Measurements from ENCODE around the gene RAX.

RAX gene

DNA sequence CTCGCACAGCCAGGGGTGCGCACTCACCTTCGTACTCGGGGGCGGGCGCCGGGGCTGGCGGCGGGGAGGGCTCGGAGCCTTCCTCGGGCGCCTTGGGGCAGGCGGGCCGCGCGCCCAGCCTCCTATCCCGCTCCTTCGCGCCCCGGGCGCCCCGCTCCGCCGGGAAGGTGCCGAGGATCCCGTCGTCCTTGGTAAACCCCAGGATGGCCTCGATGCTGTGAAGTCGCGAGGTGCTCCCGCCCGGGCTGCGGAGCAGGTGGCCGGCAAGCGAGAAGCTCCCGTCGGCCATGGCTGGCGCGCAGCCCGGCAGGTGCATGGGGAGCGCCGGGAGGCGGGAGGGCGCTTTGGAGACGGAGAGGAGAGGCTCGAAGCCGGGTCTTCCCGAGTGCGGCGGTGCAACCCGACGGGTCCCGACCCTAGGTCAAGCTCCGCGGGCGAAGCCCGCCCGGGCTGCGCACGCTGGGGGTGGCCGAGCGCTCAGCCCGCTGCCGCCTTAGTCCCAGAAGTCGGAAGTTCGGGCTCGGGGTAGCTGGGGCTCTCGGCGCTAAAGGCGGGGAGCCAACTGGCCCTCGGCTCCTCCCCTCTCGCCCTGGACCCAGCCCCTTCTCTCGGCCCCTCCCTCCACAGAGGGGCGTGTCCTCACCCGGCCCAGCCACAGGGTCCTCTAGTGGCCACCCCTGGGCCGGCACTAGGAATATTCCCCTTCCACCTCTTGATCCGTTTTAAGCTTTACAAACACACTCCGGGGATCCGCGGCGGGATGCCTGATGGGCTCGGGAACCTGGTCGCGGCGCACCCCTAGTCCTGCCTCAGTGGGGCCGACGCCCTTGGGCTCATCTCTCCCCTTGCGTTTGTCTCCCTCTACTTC is at the start of gene RAX:
Gene RAX, minus strand, starts transcription at position 564 of the 868 bp plus-strand sequence. Its CDS starts 248 bp downstream, at position 316.
- peak; percentile 57 for DNase-seq

GRCh38 chr18:59318460-59319050 is 45.3 kb upstream of the RAX start, which contains the start of gene CPLX4:
CPLX4 (minus strand) TSS chr18:59318649; CDS start chr18:59318462, 187 bp downstream.
- no peak for DNase-seq

GRCh38 chr18:59311631-59312030 is 38.4 kb upstream of the RAX start:
- DNase-seq = no peak

DNA sequence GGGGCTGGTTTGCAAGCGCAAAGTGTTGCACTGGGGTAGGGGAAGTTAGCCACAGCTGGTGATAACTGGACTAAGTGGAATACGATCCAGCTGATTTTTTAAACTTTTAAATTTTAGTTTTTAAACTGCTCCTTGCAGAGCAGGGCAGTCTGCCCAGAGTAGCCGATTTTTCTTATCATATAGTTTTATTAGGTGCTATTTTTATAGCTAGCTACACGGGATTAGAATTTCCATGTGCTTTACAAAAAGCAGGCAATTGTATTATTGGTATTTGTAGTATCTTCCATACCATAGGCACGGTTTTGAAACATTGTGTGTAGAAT is 35.6 kb upstream of the RAX start:
- DNase-seq = no peak

DNA sequence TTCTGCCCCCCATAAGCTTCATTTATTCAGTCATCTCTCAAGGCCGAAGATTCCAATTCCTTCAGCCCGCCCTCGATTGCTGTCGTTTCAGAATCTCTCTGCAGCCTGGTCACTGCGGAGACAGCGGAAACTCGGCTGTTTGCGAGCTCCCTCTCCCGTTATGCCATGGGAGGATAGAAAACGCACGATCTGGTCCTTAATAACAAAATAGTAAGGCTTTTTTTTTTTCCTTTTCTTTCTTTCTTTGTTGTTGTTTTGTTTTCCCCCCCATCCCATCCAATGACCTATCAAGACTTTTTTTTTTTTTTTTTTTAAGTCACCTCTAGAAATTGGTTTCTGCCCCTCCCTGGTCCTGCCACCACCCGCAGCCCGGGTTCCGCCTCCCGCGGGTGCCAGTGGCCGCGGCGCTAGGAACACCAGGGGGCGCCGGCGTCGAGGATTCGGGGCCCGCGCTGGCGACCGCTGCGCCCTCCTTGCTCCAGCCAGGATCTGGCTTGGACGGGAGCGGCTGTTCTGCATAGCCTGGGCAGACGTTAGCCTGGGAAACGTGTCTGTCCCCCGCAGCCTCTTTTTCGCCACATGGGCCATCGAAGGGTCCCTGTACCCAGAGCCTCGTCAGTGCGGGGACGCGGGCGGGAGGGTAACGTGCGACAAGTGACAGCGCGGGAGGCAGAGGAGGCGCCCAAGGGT is 35.1 kb upstream of the RAX start:
- peak; percentile 83 for DNase-seq

DNA sequence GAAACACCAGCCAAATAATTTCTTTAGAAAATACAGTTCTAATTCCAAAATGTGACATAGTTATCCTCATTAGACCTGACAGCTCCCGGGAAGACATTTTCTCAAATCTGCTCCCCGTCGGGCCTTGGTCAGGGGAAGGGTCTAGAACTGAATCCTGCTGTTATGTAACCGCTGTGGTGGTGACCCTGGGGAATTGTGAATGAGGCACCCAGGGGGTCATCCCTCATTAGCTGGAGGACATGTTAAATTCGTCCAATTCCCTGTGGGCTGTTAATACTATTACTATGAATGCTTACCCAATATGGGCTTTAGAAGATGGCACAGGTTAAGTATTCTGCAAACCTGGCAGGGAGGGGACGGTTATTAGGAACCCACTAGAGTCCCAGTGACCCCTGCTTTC is 33.4 kb upstream of the RAX start:
- no peak for DNase-seq

- no peak for DNase-seq
Observed at GRCh38 chr18:59305295-59305694, 32.0 kb upstream of the RAX start.

- DNase-seq = no peak
Observed at GRCh38 chr18:59303656-59304195, 30.5 kb upstream of the RAX start.

DNA sequence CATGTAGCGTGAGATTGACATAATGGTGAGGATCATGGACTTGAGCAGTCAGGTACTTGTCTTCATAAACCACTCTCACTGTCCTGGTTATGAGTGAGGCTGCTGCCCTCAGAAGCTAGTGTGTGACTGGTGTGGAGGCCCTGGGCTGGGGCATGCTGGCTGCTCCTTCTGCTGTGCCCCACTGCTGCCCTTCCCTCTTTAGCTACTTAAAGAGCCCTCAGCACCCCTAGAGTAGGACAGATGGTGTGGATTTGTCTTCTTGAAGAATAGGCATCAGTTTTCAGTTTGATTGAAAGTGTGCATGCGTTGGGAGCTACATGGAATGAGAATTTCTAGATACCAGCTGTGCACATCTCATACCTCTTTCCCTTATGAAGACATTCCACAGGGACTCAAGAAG is 29.8 kb upstream of the RAX start:
- no peak for DNase-seq

- no peak for DNase-seq
Observed at GRCh38 chr18:59301929-59302328, 28.7 kb upstream of the RAX start.

DNA sequence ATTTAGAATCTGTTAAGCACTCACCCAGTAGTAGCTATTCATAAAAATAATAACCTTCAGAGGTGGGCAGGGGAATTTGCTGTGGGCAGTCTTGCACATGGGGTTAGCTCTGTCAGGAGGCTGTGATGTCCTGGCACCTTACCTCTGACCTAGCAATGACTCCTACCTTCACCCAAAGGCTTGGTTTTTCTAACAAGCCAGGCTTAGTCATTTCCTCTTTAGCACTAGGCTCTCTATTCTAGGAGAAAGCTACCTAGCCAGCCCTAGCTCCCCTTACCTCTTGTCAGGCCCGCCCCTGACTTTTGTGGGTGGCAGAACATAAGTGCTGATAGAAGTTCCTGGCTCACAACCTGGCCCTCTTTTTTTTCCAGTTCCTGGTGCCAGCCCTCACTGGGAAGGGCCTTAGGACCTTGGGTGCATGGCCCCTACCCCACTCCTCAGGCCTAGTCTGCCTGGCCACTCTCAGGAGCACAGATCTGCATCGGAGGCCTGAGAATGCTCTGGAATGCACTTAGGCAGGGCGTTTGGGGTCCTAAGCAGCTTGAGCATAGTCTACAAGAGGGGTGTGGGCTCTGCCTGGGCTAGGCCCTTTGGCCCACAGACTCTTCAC is 27.5 kb upstream of the RAX start:
- DNase-seq = no peak

DNA sequence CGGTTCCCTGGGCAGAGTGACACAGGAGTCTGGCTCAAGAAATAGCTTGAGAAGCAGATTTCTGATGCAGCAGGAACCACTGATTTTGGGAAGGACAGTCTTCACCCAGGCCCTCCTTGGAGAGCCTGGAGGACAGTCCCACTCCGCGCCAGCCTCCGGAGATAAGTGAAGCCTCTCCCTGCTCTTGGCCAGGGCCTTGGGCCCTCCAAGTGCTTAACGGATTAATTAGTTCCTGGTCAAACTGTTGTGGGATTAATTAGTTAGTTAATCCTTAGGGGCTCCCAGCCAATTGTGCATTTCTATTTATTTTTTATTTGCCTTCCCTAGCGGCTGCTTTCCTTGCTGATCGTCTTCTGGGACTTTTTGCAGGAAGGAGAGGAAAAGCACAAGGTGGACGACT is 25.6 kb upstream of the RAX start:
- DNase-seq = no peak

- no peak for DNase-seq
Observed at GRCh38 chr18:59293317-59293716, 20.1 kb upstream of the RAX start.

GRCh38 chr18:59286341-59286740 is 13.1 kb upstream of the RAX start:
- DNase-seq = no peak

DNA sequence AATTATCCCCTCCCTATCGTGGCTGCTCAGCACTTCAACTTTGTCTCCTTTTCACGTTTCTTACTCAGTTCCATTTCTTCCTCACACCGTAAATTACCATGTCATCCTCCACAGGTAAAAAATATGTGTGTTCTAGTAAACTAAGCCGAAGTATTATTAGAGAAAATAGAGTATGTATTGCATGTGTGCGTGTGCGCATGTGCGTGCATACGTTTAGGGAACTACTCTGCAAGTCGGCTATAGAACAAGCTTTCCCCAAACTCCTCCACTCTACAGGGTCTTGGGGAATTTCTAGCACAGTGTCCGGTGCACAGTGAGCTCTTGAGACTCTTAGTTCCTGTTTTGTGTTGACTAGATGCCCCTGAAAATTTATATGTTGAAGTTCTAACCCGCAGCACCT is 9.1 kb upstream of the RAX start:
- no peak for DNase-seq

DNA sequence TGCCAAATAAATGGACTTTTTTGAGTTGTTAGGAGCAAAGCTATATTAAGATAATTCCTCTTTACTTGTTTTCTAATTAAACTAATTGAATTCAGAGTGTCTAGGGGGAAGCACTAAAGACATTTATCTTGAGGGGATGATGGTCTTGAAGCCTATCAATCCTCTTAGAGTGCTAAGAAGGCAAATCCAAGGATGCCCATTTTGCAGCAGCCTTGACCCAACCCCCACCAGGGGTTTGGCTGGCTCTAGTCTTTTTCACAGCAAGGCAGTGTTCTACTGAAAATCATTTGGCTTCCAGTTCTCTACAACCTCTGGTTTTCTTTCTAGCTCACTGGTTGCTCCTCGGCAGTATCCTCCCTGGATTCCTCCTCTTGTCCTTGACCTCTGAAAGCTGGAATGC is 6.5 kb upstream of the RAX start:
- DNase-seq = no peak

GRCh38 chr18:59279193-59279592 is 5.9 kb upstream of the RAX start:
- DNase-seq = no peak

DNA sequence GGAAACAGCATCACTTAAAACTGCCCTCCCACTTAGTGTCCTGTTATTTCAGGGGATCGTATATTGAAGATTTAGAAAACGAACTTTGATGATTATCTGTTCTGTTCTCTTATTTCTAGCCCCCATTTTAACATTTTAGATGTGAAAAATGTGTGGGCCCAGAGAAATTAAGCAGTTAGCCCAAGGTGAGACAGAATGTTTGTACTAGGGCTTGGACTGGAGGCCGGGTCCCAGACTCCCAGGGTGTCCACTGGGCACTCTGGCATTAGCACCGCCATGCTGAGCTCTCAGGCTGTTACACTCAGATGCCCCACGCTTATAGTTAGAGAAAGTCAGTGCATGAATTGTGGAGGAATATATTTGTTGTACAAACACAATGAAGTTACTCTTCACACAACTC is 5.5 kb upstream of the RAX start:
- DNase-seq = no peak

DNA sequence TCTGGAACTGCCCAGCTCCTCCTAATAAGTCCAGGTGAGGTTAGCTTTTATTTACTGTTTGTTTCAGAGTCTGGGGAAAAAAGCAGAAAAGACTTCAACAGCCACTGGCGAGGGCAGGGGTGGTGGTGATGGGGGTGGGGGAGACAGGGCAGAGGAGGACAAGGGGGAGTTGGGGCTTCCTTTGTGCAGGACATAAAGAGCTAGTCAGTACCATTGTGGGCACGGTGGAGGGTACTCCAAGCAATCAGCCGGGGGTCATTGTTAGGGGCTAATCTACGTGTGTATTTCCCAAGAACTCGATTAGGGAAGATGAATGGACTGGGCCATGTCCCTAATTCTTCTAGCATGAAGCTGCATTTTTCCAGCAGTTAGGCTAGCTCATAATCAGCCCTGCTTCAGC is 2.8 kb upstream of the RAX start:
- DNase-seq = no peak

GRCh38 chr18:59275406-59275949 is 2.2 kb upstream of the RAX start:
- DNase-seq = no peak

DNA sequence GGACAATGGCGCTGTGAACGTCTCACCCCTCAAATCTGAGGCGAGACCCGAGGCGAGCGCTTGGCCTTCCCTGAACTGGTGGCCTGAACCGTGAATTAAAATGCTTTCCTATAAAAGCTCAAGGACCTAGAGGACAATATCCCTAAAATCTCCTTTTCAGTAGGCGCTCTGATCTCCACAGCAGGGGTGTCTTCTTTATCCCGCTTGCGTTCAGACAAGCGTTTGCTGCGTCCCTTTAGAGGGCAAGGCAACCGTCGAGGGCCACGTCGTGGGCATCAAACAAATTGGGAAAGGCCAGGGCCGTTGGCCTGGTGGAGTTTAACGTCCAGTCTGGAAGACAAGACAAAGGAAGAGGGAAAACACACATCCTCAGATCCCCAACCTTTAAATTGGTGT is 1.3 kb upstream of the RAX start:
- no peak for DNase-seq

DNA sequence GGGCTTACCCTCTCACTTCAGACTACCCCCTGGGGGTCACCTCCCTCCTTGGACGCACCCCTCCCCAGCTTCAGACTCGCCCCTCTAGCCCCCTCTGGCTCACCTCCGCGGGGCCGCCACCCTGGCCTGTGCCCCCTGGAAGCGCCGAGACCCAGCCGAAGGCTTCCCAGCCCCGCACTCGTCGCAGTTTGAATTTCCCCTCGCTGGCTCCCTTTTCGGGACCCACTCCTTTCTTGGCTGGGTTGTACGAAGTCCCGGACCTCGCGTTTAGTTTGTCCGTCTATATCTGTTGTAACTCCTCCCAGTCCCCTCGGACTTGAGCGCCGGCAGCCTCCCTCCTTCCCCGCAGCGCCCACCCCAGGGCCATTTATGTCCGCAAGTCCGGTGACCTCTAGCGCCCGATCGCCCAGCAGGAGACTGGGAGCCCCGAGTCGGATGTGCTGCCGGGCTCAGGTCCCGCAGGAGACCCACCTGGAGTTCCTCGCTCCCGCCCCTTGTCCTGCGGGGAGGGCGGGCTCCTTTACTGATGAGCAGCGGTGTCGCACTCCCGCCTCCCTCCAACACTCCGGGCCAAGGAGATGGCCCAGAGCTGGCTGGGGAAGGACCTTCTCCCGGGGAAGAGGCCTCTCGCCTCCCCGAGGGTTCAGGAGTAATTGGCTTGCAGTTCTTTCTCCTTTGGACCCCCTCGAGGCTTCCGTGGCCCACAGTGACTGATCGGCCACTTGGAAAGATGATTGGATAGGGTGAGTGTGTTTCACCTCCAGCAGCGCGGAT is 692 bp upstream of the RAX start:
- DNase-seq = no peak
